Measurements from ENCODE around the gene ALPK3.

Gene ALPK3

GRCh38 chr15:84824260-84825007 lies 7.3 kb downstream of the ALPK3 start:
- DNase-seq = no peak
- H3K4me3 Mint-ChIP-seq = no peak overlapping the region
- no peaks in the 10 kb centered on the region for H3K9me3 Mint-ChIP-seq
- peaks cover 27% of the 10 kb centered on the region for H3K27me3 Mint-ChIP-seq
- no peaks in the 10 kb centered on the region for H3K36me3 Mint-ChIP-seq
- H3K4me1 Mint-ChIP-seq = no peaks in the 10 kb centered on the region
- no peak overlapping the region for H3K27ac Mint-ChIP-seq
- CTCF ChIA-PET = interaction anchor here (1.2 kb wide), 1 partner anchor 21 kb away, joined by 4 read pairs; no protein-coding TSS in a partner anchor

DNA sequence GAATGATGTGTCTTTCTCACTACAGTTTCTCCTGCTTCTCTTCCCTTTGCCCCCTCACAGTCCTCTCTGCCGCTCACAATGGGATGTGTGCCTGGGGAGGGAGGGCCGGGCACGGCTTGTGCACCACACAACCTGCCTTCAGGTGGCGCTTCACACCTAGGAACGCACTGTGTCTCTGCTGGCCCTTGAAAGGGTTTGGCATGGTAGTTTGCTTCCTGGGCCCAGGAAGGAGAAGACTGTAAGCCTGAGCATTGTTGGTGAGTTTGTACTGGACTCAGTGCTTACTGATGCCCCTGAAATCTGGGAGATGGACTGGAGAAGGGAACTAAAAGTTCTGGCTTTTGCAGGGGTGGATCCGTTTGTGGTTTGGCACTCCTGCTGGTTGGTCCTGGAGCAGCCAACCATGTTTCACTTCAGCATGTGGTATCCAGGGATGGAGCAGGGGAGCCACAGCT lies 9.2 kb downstream of the ALPK3 start:
- H3K27ac Mint-ChIP-seq = no peak overlapping the region

DNA sequence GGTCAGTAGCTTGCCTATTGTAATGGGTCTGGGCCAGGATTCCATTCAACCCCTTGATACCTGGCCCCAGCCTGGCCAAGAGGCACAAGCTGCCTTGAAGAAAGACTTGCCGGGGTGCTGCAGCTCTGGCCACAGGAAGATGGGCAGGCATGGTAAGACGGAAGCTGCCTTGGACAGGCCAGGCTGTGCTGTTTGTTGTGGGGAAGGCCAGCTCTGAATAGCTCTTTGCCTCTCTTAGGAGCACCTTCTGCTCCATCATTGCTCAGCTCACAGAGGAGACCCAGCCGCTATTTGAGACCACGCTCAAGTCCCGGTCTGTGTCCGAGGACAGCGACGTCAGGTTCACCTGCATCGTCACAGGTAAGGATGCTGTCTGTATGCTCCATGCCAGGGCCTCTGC lies 10.1 kb downstream of the ALPK3 start:
- DNase-seq = no peak
- H3K9me3 Mint-ChIP-seq = no peaks in the 10 kb centered on the region
- H3K4me1 Mint-ChIP-seq = no peaks in the 10 kb centered on the region
- no peaks in the 10 kb centered on the region for H3K36me3 Mint-ChIP-seq
- no peak overlapping the region for H3K27ac Mint-ChIP-seq
- H3K4me3 Mint-ChIP-seq = no peak overlapping the region
- CTCF ChIA-PET = interaction anchor here (0.9 to 1.0 kb wide), 2 partner anchors 8 to 101 kb away, joined by 3 read pairs; no protein-coding TSS in a partner anchor
- H3K27me3 Mint-ChIP-seq = peaks cover 38% of the 10 kb centered on the region

More for the DNA sequence above, 9.2 kb downstream of the ALPK3 start:
- Mint-ChIP-seq H3K4me3 (no peak overlapping the region), H3K9me3 (no peaks in the 10 kb centered on the region), H3K36me3 (no peaks in the 10 kb centered on the region), H3K4me1 (no peaks in the 10 kb centered on the region), H3K27me3 (peaks cover 37% of the 10 kb centered on the region)
- DNase-seq = peak; percentile 34
- CTCF ChIA-PET = interaction anchor here (0.9 kb wide), 1 partner anchor 101 kb away, joined by 3 read pairs; no protein-coding TSS in a partner anchor

- CTCF ChIA-PET = interaction anchor here (1.0 kb wide), 1 partner anchor 9 kb away, joined by 3 read pairs; no protein-coding TSS in a partner anchor
- no peak for DNase-seq
- no peaks in the 10 kb centered on the region for H3K4me1 Mint-ChIP-seq
- H3K27me3 Mint-ChIP-seq = peaks cover 36% of the 10 kb centered on the region
- H3K36me3 Mint-ChIP-seq = no peaks in the 10 kb centered on the region
- no peak overlapping the region for H3K4me3 Mint-ChIP-seq
- H3K27ac Mint-ChIP-seq = no peak overlapping the region
- no peaks in the 10 kb centered on the region for H3K9me3 Mint-ChIP-seq
Observed at GRCh38 chr15:84828086-84828908, 11.1 kb downstream of the ALPK3 start.

DNA sequence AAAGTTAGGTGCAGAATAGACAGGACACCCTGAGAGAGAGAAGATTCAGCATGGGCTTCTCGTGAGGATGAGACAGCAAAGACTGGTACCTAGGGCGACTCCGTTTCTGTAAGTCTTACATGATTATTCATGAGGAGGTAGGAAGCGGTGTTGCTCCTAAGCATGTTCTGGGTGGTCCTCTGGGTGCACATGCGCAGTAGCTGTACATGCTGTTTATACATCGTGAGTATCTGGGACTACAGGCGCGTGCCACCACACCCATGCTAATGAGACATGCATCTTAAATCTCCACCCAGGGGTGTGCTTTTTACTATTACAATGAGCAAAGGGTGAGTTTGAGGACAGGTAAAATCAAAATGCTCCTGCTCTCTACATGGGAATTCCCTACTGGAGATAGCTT lies 12.3 kb downstream of the ALPK3 start:
- no peak overlapping the region for H3K4me3 Mint-ChIP-seq
- H3K27me3 Mint-ChIP-seq = peaks cover 39% of the 10 kb centered on the region
- no peaks in the 10 kb centered on the region for H3K36me3 Mint-ChIP-seq
- H3K27ac Mint-ChIP-seq = no peak overlapping the region
- CTCF ChIA-PET = no interaction called here
- no peaks in the 10 kb centered on the region for H3K9me3 Mint-ChIP-seq
- DNase-seq = no peak
- H3K4me1 Mint-ChIP-seq = no peaks in the 10 kb centered on the region

GRCh38 chr15:84830036-84830435 lies 12.9 kb downstream of the ALPK3 start:
- H3K36me3 Mint-ChIP-seq = no peaks in the 10 kb centered on the region
- CTCF ChIA-PET = no interaction called here
- no peak overlapping the region for H3K4me3 Mint-ChIP-seq
- peaks cover 37% of the 10 kb centered on the region for H3K27me3 Mint-ChIP-seq
- no peak overlapping the region for H3K27ac Mint-ChIP-seq
- H3K4me1 Mint-ChIP-seq = no peaks in the 10 kb centered on the region
- H3K9me3 Mint-ChIP-seq = no peaks in the 10 kb centered on the region
- DNase-seq = no peak

DNA sequence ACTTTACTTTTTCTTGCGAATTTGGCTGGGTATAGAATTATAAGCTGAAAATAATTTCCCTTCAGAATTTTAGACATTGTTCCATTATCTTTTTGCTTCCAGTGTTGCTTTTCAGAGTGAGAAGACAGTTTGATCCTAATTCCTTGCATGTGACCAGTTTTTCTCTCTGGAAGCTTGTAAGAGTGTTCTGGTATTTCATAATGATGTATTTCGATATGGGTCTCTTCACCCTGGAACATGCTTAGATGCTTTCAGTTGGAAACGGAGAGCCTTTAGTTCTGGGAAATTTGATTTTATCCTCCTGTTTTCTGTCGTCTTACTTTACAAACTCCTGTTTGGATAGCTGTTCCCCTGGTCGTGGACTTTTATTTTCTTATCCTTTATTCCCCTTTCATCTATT lies 13.9 kb downstream of the ALPK3 start:
- Mint-ChIP-seq H3K9me3 (no peaks in the 10 kb centered on the region), H3K27ac (no peak overlapping the region), H3K36me3 (no peaks in the 10 kb centered on the region), H3K4me3 (no peak overlapping the region), H3K27me3 (peaks cover 41% of the 10 kb centered on the region), H3K4me1 (no peaks in the 10 kb centered on the region)
- DNase-seq = no peak
- CTCF ChIA-PET = interaction anchor here (1.5 kb wide), 1 partner anchor 9 kb away, joined by 3 read pairs; no protein-coding TSS in a partner anchor

DNA sequence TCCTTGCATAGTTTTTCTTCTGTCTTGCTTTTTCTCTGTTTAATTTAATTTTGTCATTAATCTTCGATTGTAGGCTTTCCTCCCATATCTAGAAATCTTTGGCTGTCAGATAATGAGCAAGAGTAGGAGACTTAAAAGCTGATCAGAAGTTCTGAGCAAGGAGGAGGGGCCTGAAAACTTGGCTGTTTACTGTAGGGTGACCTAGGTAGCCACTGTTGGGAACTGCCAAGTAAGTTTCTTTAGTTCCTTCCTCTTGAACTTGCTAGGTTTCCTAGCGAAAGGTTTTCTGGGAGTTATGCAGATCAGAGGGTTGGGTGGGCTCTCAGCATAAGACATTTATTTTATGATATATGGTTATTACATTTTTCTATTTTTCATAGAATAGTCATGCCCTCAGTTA lies 14.5 kb downstream of the ALPK3 start:
- DNase-seq = no peak
- CTCF ChIA-PET = interaction anchor here (0.6 to 1.5 kb wide), 2 partner anchors 9 to 18 kb away, joined by 3 read pairs; no protein-coding TSS in a partner anchor
- Mint-ChIP-seq H3K36me3 (no peaks in the 10 kb centered on the region), H3K27ac (no peak overlapping the region), H3K9me3 (no peaks in the 10 kb centered on the region), H3K27me3 (peaks cover 37% of the 10 kb centered on the region), H3K4me1 (no peaks in the 10 kb centered on the region), H3K4me3 (no peak overlapping the region)

DNA sequence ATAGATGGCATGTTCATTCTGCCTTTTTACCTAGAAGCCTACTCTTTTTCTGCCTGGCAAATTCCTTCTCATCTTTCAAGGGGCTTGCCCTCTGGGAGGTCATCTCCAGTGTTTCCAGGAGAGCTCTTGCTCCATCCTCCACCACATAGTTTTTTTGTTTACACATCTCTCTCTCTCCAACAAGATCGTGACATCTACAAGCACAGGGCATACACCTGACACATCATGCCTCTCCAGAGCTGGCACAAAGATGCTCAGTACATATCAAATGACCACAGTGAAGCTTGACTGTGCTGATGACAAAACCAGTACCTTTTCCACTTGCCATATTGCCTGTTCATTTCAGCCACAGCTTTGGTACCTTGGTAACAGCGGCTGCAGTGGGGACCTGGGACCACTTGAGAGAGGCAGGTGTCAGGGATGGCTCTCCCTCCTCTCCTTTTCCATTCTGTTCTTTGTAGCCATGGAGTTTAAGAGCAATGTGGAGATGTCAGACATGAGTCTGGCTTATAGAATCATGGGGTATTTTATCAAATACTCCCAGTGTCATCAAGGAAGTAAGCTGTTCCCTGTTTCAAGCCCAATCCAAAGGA lies 15.4 kb downstream of the ALPK3 start:
- CTCF ChIA-PET = no interaction called here
- H3K27ac Mint-ChIP-seq = no peak overlapping the region
- H3K9me3 Mint-ChIP-seq = no peaks in the 10 kb centered on the region
- H3K27me3 Mint-ChIP-seq = peaks cover 36% of the 10 kb centered on the region
- no peak for DNase-seq
- H3K4me1 Mint-ChIP-seq = no peaks in the 10 kb centered on the region
- H3K36me3 Mint-ChIP-seq = no peaks in the 10 kb centered on the region
- H3K4me3 Mint-ChIP-seq = no peak overlapping the region

DNA sequence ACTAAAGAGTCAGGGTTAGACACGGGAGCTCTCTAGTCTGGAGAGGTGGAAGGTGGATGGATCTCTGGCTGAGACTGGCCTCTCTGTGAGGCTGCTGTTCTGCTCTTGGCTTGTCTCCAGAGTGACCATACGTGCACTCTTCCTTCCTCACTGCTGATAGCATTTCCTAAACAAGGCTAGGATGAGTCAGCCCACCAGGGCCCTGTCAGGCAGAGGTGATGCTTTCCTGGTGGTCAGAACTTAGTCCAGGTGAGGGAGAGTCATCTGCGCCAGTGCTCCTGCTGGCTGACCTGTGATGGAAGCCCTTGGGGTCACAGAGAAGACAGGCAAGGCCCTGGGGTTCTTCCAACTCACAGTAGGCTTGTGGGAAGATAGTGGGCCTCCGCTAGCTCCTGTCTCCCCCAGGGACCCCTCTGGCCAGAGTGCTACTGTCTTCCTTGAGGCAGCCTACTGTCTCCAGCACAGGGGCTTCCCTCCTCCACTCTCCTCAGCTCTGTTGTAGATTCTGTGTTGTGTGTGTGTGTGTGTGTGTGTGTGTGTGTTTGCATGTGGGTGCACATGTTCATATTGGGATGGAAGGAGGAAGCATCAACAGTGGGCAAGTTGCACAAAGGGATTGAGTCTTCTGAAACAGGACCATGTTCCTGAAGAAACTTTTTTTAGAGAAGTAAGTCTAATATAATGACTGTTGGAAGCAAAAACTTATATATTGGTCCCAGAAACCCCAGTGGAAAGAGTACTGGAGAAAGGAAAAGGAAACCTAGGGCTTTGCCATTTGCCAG lies 16.5 kb downstream of the ALPK3 start:
- Mint-ChIP-seq H3K36me3 (no peaks in the 10 kb centered on the region), H3K4me1 (no peaks in the 10 kb centered on the region), H3K9me3 (no peaks in the 10 kb centered on the region), H3K27me3 (peaks cover 36% of the 10 kb centered on the region), H3K4me3 (no peak overlapping the region), H3K27ac (no peak overlapping the region)
- CTCF ChIA-PET = interaction anchor here (1.6 to 2.1 kb wide), 2 partner anchors 12 kb away, joined by 3 to 12 read pairs; no protein-coding TSS in a partner anchor
- no peak for DNase-seq

- H3K27me3 Mint-ChIP-seq = peaks cover 36% of the 10 kb centered on the region
- no peak overlapping the region for H3K4me3 Mint-ChIP-seq
- no peaks in the 10 kb centered on the region for H3K9me3 Mint-ChIP-seq
- DNase-seq = no peak
- CTCF ChIA-PET = interaction anchor here (1.6 to 2.1 kb wide), 2 partner anchors 11 to 12 kb away, joined by 3 to 12 read pairs; no protein-coding TSS in a partner anchor
- H3K4me1 Mint-ChIP-seq = no peaks in the 10 kb centered on the region
- no peaks in the 10 kb centered on the region for H3K36me3 Mint-ChIP-seq
- no peak overlapping the region for H3K27ac Mint-ChIP-seq
Observed at GRCh38 chr15:84834229-84834955, 17.2 kb downstream of the ALPK3 start.

DNA sequence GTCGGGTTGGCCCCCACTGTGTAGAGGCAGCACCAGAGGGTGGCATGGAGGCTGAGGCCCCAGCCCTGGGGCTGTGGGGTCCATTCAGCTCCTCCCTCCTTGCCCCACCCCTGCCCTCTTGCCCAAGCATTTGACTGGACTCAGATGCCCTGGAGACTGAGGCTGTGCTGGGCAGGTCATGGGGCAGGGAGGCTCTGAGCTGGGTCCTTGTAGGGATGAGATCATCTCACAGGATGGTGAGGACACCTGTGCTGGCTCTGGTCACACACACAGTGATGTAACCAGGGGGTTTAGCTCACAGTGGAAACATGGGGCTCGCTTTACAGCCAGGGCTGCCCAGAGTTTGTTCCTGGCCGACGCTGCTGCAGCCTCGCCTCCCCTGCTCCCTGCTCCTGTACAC lies 17.8 kb downstream of the ALPK3 start:
- CTCF ChIA-PET = interaction anchor here (1.6 to 2.1 kb wide), 2 partner anchors 11 to 13 kb away, joined by 3 to 12 read pairs; no protein-coding TSS in a partner anchor
- Mint-ChIP-seq H3K4me3 (no peak overlapping the region), H3K36me3 (no peaks in the 10 kb centered on the region), H3K9me3 (no peaks in the 10 kb centered on the region), H3K27ac (no peak overlapping the region), H3K4me1 (no peaks in the 10 kb centered on the region), H3K27me3 (peaks cover 36% of the 10 kb centered on the region)
- no peak for DNase-seq

Measured in activated naive CD4-positive, alpha-beta T cell treated with anti-CD3 and anti-CD28 coated beads, Interleukin-2, amount 10 ng/mL, durations not matched to agents 7 days and 5 days (primary cell).